DMS53 treated with DMSO at 0.1 percent for 48 hours (cell line): ENCODE results near the gene TDRD9.
"Not testable (repeated sequence)": the region's sequence is repeated elsewhere in the genome, so short reads cannot be mapped to it uniquely, and the experiment has no call there.

Experiments used
- DNase-seq: peaks from one replicate; lab custom pipeline; 2025; ENCODE audit not compliant: unreplicated experiment; lab: John Stamatoyannopoulos, UW

TDRD9 gene

GRCh38 chr14:103928011-103928890, at the start of gene TDRD9:
TSS of gene TDRD9 (plus strand) at chr14:103928456. CDS start at chr14:103928510, 54 bp downstream.
- DNase-seq, result no peak

GRCh38 chr14:103879118-103879569, 49.1 kb upstream of the TDRD9 start:
- no peak for DNase-seq

GRCh38 chr14:103879570-103880347, 48.5 kb upstream of the TDRD9 start:
- peak; percentile 73 for DNase-seq

GRCh38 chr14:103880348-103881267, 47.6 kb upstream of the TDRD9 start:
- DNase-seq, result peak; percentile 44

GRCh38 chr14:103881268-103882201, 46.7 kb upstream of the TDRD9 start:
- DNase-seq, result no peak

- no peak for DNase-seq
Measured at GRCh38 chr14:103882503-103883262, 45.6 kb upstream of the TDRD9 start.

- no peak for DNase-seq
Measured at GRCh38 chr14:103883263-103883523, 45.1 kb upstream of the TDRD9 start.

GRCh38 chr14:103884854-103885253, 43.4 kb upstream of the TDRD9 start:
- DNase-seq, result no peak

GRCh38 chr14:103885509-103885932, 42.7 kb upstream of the TDRD9 start:
- no peak for DNase-seq

- no peak for DNase-seq
Measured at GRCh38 chr14:103886304-103887169, 41.7 kb upstream of the TDRD9 start.

- no peak for DNase-seq
Measured at GRCh38 chr14:103887170-103887501, 41.1 kb upstream of the TDRD9 start.

- DNase-seq, result no peak
Measured at GRCh38 chr14:103887557-103888115, 40.6 kb upstream of the TDRD9 start.

- not testable (repeated sequence) for DNase-seq
Measured at GRCh38 chr14:103889002-103889312, 39.3 kb upstream of the TDRD9 start.

GRCh38 chr14:103889313-103890051, 38.8 kb upstream of the TDRD9 start:
- DNase-seq, result no peak

- DNase-seq, result no peak
Measured at GRCh38 chr14:103890052-103890371, 38.2 kb upstream of the TDRD9 start.

- DNase-seq, result no peak
Measured at GRCh38 chr14:103890821-103891666, 37.2 kb upstream of the TDRD9 start.

GRCh38 chr14:103891667-103892215, 36.5 kb upstream of the TDRD9 start:
- no peak for DNase-seq
